PC-3 (cell line): ENCODE results near the gene HKDC1.

Experiments used
- EZH2 ChIP-seq: fragments of 300-600 bp; sonication (generic); IDR thresholded peaks from one replicate; pipeline ENCODE4 v1.6.1; 2017; ENCODE audit warnings: antibody characterized with exemption, mild to moderate bottlenecking, low read length; ENCODE audit not compliant: unreplicated experiment
- TF ChIP-seq, protein P1 (sequence below): fragments of 300-600 bp; sonication (generic); conservative IDR thresholded peaks from 2 replicates; pipeline ENCODE4 v1.5.1; 2017; ENCODE audit warnings: antibody characterized with exemption, low read depth, mild to moderate bottlenecking, low read length

DNA sequence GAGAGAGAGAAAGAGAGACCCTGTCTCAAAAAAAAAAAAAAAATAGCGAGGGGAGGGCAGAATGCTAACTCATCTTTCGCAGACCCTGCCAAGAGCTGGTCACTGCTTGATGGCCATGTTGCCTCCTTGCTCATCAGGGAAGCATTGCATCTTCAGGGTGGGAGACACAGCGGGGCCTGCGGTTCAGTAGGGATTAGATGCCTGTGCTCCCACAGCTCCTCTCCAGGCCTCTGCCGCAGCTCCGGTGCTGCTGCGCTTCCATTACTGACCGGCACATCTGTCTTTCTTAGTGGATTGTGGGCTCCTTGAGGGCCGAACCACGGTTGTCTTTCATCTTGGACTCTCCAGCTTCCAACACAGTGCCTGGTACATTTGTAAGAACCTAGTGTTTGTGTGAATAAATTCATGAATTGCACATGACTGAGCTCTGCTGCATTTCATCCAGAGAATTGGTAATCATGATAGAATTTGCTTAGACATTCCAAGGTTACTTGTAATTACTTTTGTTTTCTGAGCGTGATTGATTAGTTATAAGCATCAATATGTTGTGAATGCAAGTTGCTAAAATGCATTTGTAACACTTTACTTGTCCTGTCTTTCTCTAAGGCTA lies 75.0 kb downstream of the HKDC1 start:
- TF ChIP-seq, protein P1, sequence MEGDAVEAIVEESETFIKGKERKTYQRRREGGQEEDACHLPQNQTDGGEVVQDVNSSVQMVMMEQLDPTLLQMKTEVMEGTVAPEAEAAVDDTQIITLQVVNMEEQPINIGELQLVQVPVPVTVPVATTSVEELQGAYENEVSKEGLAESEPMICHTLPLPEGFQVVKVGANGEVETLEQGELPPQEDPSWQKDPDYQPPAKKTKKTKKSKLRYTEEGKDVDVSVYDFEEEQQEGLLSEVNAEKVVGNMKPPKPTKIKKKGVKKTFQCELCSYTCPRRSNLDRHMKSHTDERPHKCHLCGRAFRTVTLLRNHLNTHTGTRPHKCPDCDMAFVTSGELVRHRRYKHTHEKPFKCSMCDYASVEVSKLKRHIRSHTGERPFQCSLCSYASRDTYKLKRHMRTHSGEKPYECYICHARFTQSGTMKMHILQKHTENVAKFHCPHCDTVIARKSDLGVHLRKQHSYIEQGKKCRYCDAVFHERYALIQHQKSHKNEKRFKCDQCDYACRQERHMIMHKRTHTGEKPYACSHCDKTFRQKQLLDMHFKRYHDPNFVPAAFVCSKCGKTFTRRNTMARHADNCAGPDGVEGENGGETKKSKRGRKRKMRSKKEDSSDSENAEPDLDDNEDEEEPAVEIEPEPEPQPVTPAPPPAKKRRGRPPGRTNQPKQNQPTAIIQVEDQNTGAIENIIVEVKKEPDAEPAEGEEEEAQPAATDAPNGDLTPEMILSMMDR: no peak
- no peak for TF ChIP-seq EZH2
